Mucosa of descending colon (tissue), 3 donors: ENCODE results near the gene ZBTB42. TPM values are rescaled to one million over a fixed set of nuclear protein-coding genes. Genes with fewer than 3 reads are reported as not detected.

Experiments used
- ATAC-seq: fragments of 200-7000 bp; cut with Tn5 transposase; one replicate; pipeline ENCODE4 v1.9.1; 2020; ENCODE audit warnings: mild to moderate bottlenecking, moderate library complexity
- DNase-seq, 3 donors: peaks; one replicate each; pipeline ENCODE4 v3.0.0-alpha.2; 2020
- H3K36me3 ChIP-seq: fragments of 200-600 bp; one replicate; pipeline ENCODE4 v1.8.0; 2021; ENCODE audit warnings: low read depth, mild to moderate bottlenecking
- H3K4me1 ChIP-seq: fragments of 200-600 bp; one replicate; pipeline ENCODE4 v1.8.0; 2021; ENCODE audit warnings: low read depth, mild to moderate bottlenecking
- H3K4me3 ChIP-seq: fragments of 200-600 bp; one replicate; pipeline ENCODE4 v1.8.0; 2021; ENCODE audit warnings: mild to moderate bottlenecking
- H3K9me3 ChIP-seq: fragments of 200-600 bp; one replicate; pipeline ENCODE4 v1.8.0; 2021; ENCODE audit warnings: mild to moderate bottlenecking
- CTCF ChIP-seq: fragments of 200-600 bp; IDR thresholded peaks from one replicate; pipeline ENCODE4 v1.8.0; 2022; ENCODE audit warnings: antibody characterized with exemption, mild to moderate bottlenecking
- intact Hi-C, 2 donors: fragments of 100-400 bp; cut with DNase I in 1 of 2; cut with micrococcal nuclease in 1 of 2; formaldehyde crosslinking; loops; one replicate each; pipeline versions ENCODE4 v1.11.0 to v1.11.1; 2022; cut with DNase I, micrococcal nuclease
- total RNA-seq, 3 donors: library from RNA; stranded (reverse); fragmentation: NEBNext Ultra II Directional in 2 of 3; extraction: Animal tissue kit (Norgen Biotek cat#: 25700) in 2 of 3; gene quantifications; one replicate each; pipeline versions ENCODE4 v1.2.1 to v1.2.4, GENCODE V29; 2021 to 2023
- donor health status: DM: no; HTN: no; CAD: no; lungs with moderate emphysema.
- donor health status: DM: no; HTN: no; CAD: no.
- donor health status: DM: no; HTN: yes; CAD: no.

Gene ZBTB42
- total RNA-seq, 3 donors from 2014 or later, result 6.5 to 10.6 (median 7.8) TPM

DNA sequence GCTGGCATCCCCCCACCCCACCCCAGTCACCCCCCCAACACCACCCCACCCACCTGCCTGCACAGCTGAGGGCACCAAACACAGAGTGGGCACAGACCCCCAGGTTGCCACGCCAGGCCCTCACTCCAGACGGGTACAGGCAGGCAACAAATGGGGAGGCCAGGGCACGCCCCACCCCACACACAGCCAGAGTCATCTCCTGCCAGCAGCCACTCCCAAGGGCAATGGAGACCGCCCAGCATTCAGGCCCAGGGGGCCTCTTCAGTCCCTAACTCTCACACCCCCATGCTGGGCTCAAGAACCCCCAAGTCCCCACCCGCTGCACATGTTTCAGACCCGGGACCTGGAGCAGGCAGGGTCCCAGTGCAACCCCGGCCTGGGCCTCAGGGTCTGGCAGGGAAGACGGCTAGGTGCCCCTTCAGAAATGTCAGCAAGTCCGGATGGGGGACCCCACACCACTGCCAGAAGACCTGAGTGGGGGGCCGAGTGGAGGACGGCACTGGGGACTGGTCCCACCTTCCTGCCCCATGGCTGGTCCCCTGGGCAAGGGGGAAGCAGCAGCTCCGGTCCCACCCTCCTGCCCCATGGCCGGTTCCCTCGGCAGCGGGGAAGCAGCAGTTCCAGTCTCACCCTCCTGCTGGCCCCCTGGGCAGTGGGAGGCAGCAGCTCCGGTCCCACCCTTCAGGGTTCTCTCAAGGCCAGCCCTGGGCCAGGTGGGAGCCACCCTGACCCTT, 17.2 kb upstream of the ZBTB42 start:
- H3K36me3 ChIP-seq, result no peaks in the 10 kb centered on the region
- no peaks in the 10 kb centered on the region for H3K9me3 ChIP-seq
- H3K4me3 ChIP-seq, result no peak overlapping the region
- no peaks in the 10 kb centered on the region for H3K4me1 ChIP-seq
- no peak for DNase-seq
- intact Hi-C loops, result no loop called here
- no peak for ATAC-seq
- no peak for TF ChIP-seq CTCF

DNA sequence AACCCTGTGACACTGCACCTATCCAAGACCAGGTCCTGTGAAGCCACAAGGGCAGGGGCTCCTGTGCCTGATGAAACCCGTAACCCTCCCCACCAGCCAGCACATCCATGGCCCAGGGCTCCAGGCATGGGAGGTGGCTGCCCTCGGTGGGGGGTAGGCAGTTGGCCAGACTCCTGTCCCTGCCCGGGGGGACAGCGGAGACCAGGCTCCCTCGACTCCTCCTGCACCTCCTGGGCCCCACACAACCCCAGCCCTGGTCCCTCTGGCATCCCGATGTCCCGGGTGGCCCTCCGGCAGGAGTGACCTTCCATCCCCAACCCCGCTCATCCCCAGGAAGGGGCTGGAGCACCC, 16.7 kb upstream of the ZBTB42 start:
- H3K4me1 ChIP-seq, result no peaks in the 10 kb centered on the region
- no peaks in the 10 kb centered on the region for H3K9me3 ChIP-seq
- intact Hi-C loops, result no loop called here
- ATAC-seq (no peak), DNase-seq (no peak)
- no peak overlapping the region for H3K4me3 ChIP-seq
- no peak for TF ChIP-seq CTCF
- H3K36me3 ChIP-seq, result no peaks in the 10 kb centered on the region

DNA sequence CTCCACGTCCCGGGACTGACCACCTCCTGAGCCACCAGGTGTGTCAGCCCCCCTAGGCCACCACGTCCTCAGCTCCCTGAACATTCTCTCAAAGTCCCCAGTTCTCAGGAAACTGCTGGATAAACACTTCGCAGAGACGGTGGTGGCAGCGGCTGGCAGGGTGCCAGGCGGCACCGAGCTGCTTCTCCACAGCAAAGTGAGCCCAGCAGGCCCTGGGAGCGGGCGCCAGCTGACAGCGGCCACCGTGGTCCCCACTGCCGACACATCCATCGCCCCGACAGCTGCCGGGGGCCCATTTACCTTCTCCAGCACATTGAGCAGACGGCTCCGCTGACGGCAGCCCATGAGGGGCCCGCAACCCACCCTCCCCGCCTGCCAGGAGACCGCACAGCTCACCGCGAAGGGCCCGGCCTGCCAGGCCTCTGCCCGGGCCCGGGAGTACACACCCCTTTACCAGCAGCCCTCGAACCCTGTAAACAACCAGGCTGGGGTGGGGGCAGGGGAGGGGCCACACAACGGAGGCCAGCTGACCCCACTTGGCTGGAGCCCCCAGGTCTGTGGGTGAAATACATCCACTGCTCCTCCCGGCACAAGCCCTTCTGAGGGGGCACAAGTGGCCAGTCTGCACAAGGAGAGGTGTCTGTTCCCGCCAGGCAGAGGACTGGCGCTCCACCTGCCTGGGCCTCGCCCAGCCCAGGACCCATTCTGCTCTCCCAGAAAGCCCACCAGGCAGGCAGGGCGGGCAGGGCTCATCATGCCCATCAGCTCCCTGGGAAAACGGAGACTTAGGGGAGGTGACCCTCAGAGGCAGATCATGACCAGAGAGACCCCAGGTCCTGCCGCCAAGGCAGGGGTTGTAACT, 15.8 kb upstream of the ZBTB42 start:
- DNase-seq (no peak), ATAC-seq (no peak)
- H3K4me3 ChIP-seq, result no peak overlapping the region
- no peaks in the 10 kb centered on the region for H3K9me3 ChIP-seq
- intact Hi-C loops, result no loop called here
- no peaks in the 10 kb centered on the region for H3K4me1 ChIP-seq
- H3K36me3 ChIP-seq, result no peaks in the 10 kb centered on the region
- TF ChIP-seq CTCF, result no peak

GRCh38 chr14:104785708-104786080, 15.2 kb upstream of the ZBTB42 start:
- DNase-seq (no peak), ATAC-seq (no peak)
- no peak for TF ChIP-seq CTCF
- no peaks in the 10 kb centered on the region for H3K9me3 ChIP-seq
- no peak overlapping the region for H3K4me3 ChIP-seq
- H3K4me1 ChIP-seq, result no peaks in the 10 kb centered on the region
- intact Hi-C loops, result no loop called here
- no peaks in the 10 kb centered on the region for H3K36me3 ChIP-seq

DNA sequence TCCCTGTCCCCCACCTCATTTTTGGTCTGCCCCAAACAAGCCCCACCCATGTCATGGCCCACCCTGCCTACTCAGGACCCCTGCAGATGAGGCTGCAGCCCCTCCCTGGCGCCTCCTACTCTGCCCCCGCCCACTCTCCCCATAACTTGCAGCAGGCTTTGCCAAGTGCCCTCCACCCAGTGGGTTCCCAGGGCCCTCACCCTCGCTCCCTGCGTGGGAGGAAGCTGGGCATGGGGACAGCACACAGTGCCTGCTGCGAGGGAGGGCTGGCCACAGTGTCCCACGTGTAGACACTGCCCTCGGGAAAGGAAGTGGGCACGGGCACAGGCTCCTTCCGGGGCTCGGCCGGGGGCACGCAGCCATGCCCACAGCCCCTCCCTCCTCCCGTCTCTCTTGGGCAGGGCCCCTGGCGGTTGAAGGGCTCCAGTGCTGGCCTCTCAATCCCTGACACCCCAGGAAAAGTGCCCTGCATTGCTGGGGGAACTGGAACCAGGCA, 14.8 kb upstream of the ZBTB42 start:
- no peak for TF ChIP-seq CTCF
- no peak for ATAC-seq
- Histone ChIP-seq H3K36me3 (no peaks in the 10 kb centered on the region), H3K9me3 (no peaks in the 10 kb centered on the region), H3K4me1 (no peaks in the 10 kb centered on the region), H3K4me3 (no peak overlapping the region)
- no peak for DNase-seq
- intact Hi-C loops, result no loop called here
